WERI-Rb-1 (cell line): ENCODE results near the gene ESR2.
"Not testable (repeated sequence)": the region's sequence is repeated elsewhere in the genome, so short reads cannot be mapped to it uniquely, and the experiment has no call there.

ENCODE experiments used
- DNase-seq: peaks from one replicate; pipeline ENCODE4 v3.0.0-alpha.2; 2020
- H3K27ac ChIP-seq: fragments of 250-450 bp; sonication (Bioruptor Pico); 2 replicates; pipeline ENCODE4 v1.5.1; 2020; ENCODE audit warnings: mild to moderate bottlenecking, moderate library complexity
- H3K27me3 ChIP-seq: fragments of 250-450 bp; sonication (Bioruptor Pico); 2 replicates; pipeline ENCODE4 v1.5.1; 2021; ENCODE audit warnings: mild to moderate bottlenecking, low read depth, moderate library complexity; ENCODE audit not compliant: insufficient read depth, severe bottlenecking
- H3K36me3 ChIP-seq: fragments of 250-450 bp; sonication (Bioruptor Pico); 2 replicates; pipeline ENCODE4 v1.5.1; 2020; ENCODE audit warnings: mild to moderate bottlenecking, moderate library complexity
- H3K4me3 ChIP-seq: 2 replicates; pipeline ENCODE4 v1.5.1; 2011; ENCODE audit warnings: low read depth, mild to moderate bottlenecking, control low read depth, low read length
- H3K9me3 ChIP-seq: fragments of 250-450 bp; sonication (Bioruptor Pico); 2 replicates; pipeline ENCODE4 v1.5.1; 2021; ENCODE audit warnings: mild to moderate bottlenecking, moderate library complexity; ENCODE audit not compliant: severe bottlenecking
- CTCF ChIP-seq: IDR thresholded peaks from 2 replicates; pipeline ENCODE4 v1.5.1; 2011; ENCODE audit warnings: low read depth, mild to moderate bottlenecking, control low read depth, inconsistent platforms, low read length

Gene ESR2

GRCh38 chr14:64186231-64187129 is 107.7 kb downstream of the ESR2 start:
- peak; percentile 88 for DNase-seq
- H3K27ac ChIP-seq: peak overlapping the region; percentile 90
- H3K4me3 ChIP-seq: peak overlapping the region; percentile 66
- peaks cover 4% of the 10 kb centered on the region for H3K9me3 ChIP-seq
- H3K36me3 ChIP-seq: peaks cover 43% of the 10 kb centered on the region
- no peak for TF ChIP-seq CTCF
- no peaks in the 10 kb centered on the region for H3K27me3 ChIP-seq

GRCh38 chr14:64185184-64185583 is 109.0 kb downstream of the ESR2 start:
- Histone ChIP-seq H3K27me3 (no peaks in the 10 kb centered on the region), H3K36me3 (peaks cover 35% of the 10 kb centered on the region), H3K4me3 (no peak overlapping the region), H3K27ac (no peak overlapping the region), H3K9me3 (peaks cover 4% of the 10 kb centered on the region)
- TF ChIP-seq CTCF: no peak
- DNase-seq: no peak

- peaks cover 35% of the 10 kb centered on the region for H3K36me3 ChIP-seq
- H3K27ac ChIP-seq: no peak overlapping the region
- TF ChIP-seq CTCF: no peak
- peaks cover 4% of the 10 kb centered on the region for H3K9me3 ChIP-seq
- H3K27me3 ChIP-seq: no peaks in the 10 kb centered on the region
- no peak for DNase-seq
- H3K4me3 ChIP-seq: no peak overlapping the region
Observed at GRCh38 chr14:64184103-64184729, 110.0 kb downstream of the ESR2 start.

- peaks cover 37% of the 10 kb centered on the region for H3K36me3 ChIP-seq
- DNase-seq, H3K9me3 ChIP-seq, H3K4me3 ChIP-seq, H3K27me3 ChIP-seq, H3K27ac ChIP-seq: not testable (repeated sequence)
Observed at GRCh38 chr14:64182908-64183307, 111.3 kb downstream of the ESR2 start.

- Histone ChIP-seq H3K4me3 (no peak overlapping the region), H3K36me3 (peaks cover 58% of the 10 kb centered on the region), H3K27me3 (no peaks in the 10 kb centered on the region), H3K27ac (no peak overlapping the region), H3K9me3 (no peaks in the 10 kb centered on the region)
- TF ChIP-seq CTCF: no peak
- no peak for DNase-seq
Observed at GRCh38 chr14:64178814-64179213, 115.4 kb downstream of the ESR2 start.

GRCh38 chr14:64176330-64176729 is 117.8 kb downstream of the ESR2 start:
- no peak overlapping the region for H3K27ac ChIP-seq
- H3K36me3 ChIP-seq: peaks cover 65% of the 10 kb centered on the region
- H3K4me3 ChIP-seq: no peak overlapping the region
- DNase-seq: no peak
- H3K9me3 ChIP-seq: no peaks in the 10 kb centered on the region
- no peak for TF ChIP-seq CTCF
- H3K27me3 ChIP-seq: no peaks in the 10 kb centered on the region
